CD4-positive, alpha-beta T cell (primary cell): ENCODE data around the gene CELSR2. TPM values are rescaled to one million over a fixed set of nuclear protein-coding genes. Genes with fewer than 3 reads are reported as not detected.

Experiments
- ATAC-seq: fragments of 200-7000 bp; cut with Tn5 transposase; one replicate; pipeline ENCODE4 v1.10.0; 2022; ENCODE audit warnings: mild to moderate bottlenecking; ENCODE audit not compliant: poor library complexity
- CTCF ChIA-PET: fragments of 350-600 bp; sonication (Branson Sonifier 250); formaldehyde crosslinking; loops from one replicate; lab custom pipeline; 2021; ENCODE audit warnings: antibody characterized with exemption, inconsistent platforms; lab: Charles Lee
- POLR2A ChIA-PET: fragments of 350-600 bp; sonication (Branson Sonifier 250); formaldehyde crosslinking; loops from one replicate; lab custom pipeline; 2021; ENCODE audit warnings: antibody characterized with exemption, inconsistent platforms; lab: Charles Lee
- DNase-seq, 14 experiments: peaks; one replicate each; pipeline ENCODE4 v3.0.0-alpha.2; 2013 to 2020; ENCODE audit warnings: mixed read lengths in 2 of 14
- H3K27ac ChIP-seq, 2 donors: one replicate each; pipeline versions ENCODE4 v1.5.1 to v1.7.0; 2013; ENCODE audit warnings: low read length in 2 of 2, low read depth in 1 of 2, mild to moderate bottlenecking in 1 of 2
- H3K27me3 ChIP-seq, 2 experiments: 1 replicate in 1 of 2; 2 replicates in 1 of 2; pipeline versions ENCODE4 v1.6.1 to v1.7.0; 2013; ENCODE audit warnings: low read length in 2 of 2, control low read depth in 1 of 2, mild to moderate bottlenecking in 1 of 2, moderate library complexity in 1 of 2; ENCODE audit not compliant: insufficient read depth in 2 of 2, control insufficient read depth in 1 of 2
- H3K36me3 ChIP-seq: one replicate; pipeline ENCODE4 v1.6.1; 2013; ENCODE audit warnings: low read length, control low read depth; ENCODE audit not compliant: insufficient read depth
- H3K4me1 ChIP-seq: one replicate; pipeline ENCODE4 v1.6.1; 2013; ENCODE audit warnings: low read length, control low read depth; ENCODE audit not compliant: insufficient read depth
- H3K4me3 ChIP-seq: one replicate; pipeline ENCODE4 v1.5.1; 2013; ENCODE audit warnings: mild to moderate bottlenecking, low read length, moderate library complexity
- H3K9me3 ChIP-seq, 2 experiments: 1 replicate in 1 of 2; 2 replicates in 1 of 2; pipeline versions ENCODE4 v1.6.1 to v1.7.0; 2013; ENCODE audit warnings: low read length in 2 of 2, mild to moderate bottlenecking in 2 of 2, control low read depth in 1 of 2, moderate library complexity in 1 of 2; ENCODE audit not compliant: control insufficient read depth in 1 of 2, insufficient read depth in 1 of 2
- H3K27ac Mint-ChIP-seq: one replicate; pipeline ENCODE4 v1.8.0; 2020; ENCODE audit warnings: mixed read lengths
- H3K27me3 Mint-ChIP-seq: one replicate; pipeline ENCODE4 v1.8.0; 2021; ENCODE audit warnings: mixed read lengths
- H3K36me3 Mint-ChIP-seq: one replicate; pipeline ENCODE4 v1.8.0; 2021; ENCODE audit warnings: low read depth, mixed read lengths
- H3K4me1 Mint-ChIP-seq: one replicate; pipeline ENCODE4 v1.8.0; 2021; ENCODE audit warnings: low read depth, mixed read lengths
- H3K4me3 Mint-ChIP-seq: one replicate; pipeline ENCODE4 v1.8.0; 2020; ENCODE audit warnings: mild to moderate bottlenecking, mixed read lengths
- H3K9me3 Mint-ChIP-seq: one replicate; pipeline ENCODE4 v1.8.0; 2020; ENCODE audit warnings: mixed read lengths
- CTCF ChIP-seq: fragments of 200-600 bp; IDR thresholded peaks from one replicate; pipeline ENCODE4 v1.8.0; 2022; ENCODE audit warnings: antibody characterized with exemption, mild to moderate bottlenecking
- intact Hi-C, 2 experiments: fragments of 100-400 bp; cut with DNase I in 1 of 2; cut with micrococcal nuclease in 1 of 2; formaldehyde crosslinking; loops; one replicate each; pipeline versions ENCODE4 v1.15.1 to v1.9.0; 2023 to 2025; cut with DNase I, micrococcal nuclease
- total RNA-seq, 174 experiments: library from RNA in 2 of 174; stranded (reverse) in 2 of 174; gene quantifications; one replicate each; pipeline ENCODE4 v1.2.3 and lab custom pipeline; 2021 to 2026

Gene CELSR2
- total RNA-seq, 2 experiments from 2014 or later: 3.6 TPM

GRCh38 chr1:109213345-109213823 lies 36.0 kb upstream of the CELSR2 start:
- peaks cover 8% of the 10 kb centered on the region for H3K36me3 ChIP-seq
- H3K4me1 ChIP-seq: peaks cover 30% of the 10 kb centered on the region
- no peak for TF ChIP-seq CTCF
- H3K27ac ChIP-seq: no peak overlapping the region
- Mint-ChIP-seq H3K4me3 (peak overlapping the region; percentile 99), H3K36me3 (peaks cover 34% of the 10 kb centered on the region), H3K27ac (peak overlapping the region; percentile 90), H3K9me3 (no peaks in the 10 kb centered on the region), H3K27me3 (no peaks in the 10 kb centered on the region), H3K4me1 (peaks cover 36% of the 10 kb centered on the region)
- CTCF ChIA-PET: interaction anchor here (1.1 to 1.8 kb wide), 3 partner anchors 9 to 12 kb away, joined by 3 to 9 read pairs (median 3); no protein-coding TSS in a partner anchor
- DNase-seq: no peak
- H3K9me3 ChIP-seq: no peaks in the 10 kb centered on the region
- peak overlapping the region; percentile 81 for H3K4me3 ChIP-seq
- ATAC-seq: no peak
- intact Hi-C loops: loop anchor here (5.0 to 10.0 kb wide), 6 partner anchors 69 to 411 kb away; partner anchors contain the start of genes ELAPOR1 (in 2 of the 2), PSRC1 (in 1 of the 2) and WDR47 (in 1 of the 2)
- POLR2A ChIA-PET: interaction anchor here (0.7 to 3.3 kb wide), 25 partner anchors 8 to 1751 kb away, joined by 3 to 36 read pairs (median 6); partner anchors contain the start of genes AHCYL1, ATXN7L2, CLCC1 and ELAPOR1
- no peaks in the 10 kb centered on the region for H3K27me3 ChIP-seq

- CTCF ChIA-PET: interaction anchor here (1.1 to 1.8 kb wide), 3 partner anchors 8 to 13 kb away, joined by 3 to 9 read pairs (median 3); no protein-coding TSS in a partner anchor
- H3K27ac ChIP-seq: peak within 1 kb of the TSS; percentile 73 to 74
- no peak for TF ChIP-seq CTCF
- POLR2A ChIA-PET: interaction anchor here (0.6 to 3.3 kb wide), 29 partner anchors 8 to 1750 kb away, joined by 3 to 36 read pairs (median 6); partner anchors contain the start of genes AHCYL1, ATXN7L2, CLCC1 and ELAPOR1
- peak within 1 kb of the TSS; percentile 81 for H3K4me3 ChIP-seq
- H3K4me3 Mint-ChIP-seq: peak within 1 kb of the TSS; percentile 99
- no peaks in the 10 kb centered on the region for H3K27me3 Mint-ChIP-seq
- peaks cover 40% of the 10 kb centered on the region for H3K36me3 Mint-ChIP-seq
- H3K4me1 Mint-ChIP-seq: peaks cover 41% of the 10 kb centered on the region
- peak; percentile 75 to 95 (median 88) for DNase-seq
- no peaks in the 10 kb centered on the region for H3K27me3 ChIP-seq
- no peaks in the 10 kb centered on the region for H3K9me3 Mint-ChIP-seq
- peak; percentile 82 for ATAC-seq
- peak within 1 kb of the TSS; percentile 90 for H3K27ac Mint-ChIP-seq
- intact Hi-C loops: loop anchor here (5.0 to 10.0 kb wide), 6 partner anchors 68 to 411 kb away; partner anchors contain the start of genes ELAPOR1 (in 2 of the 2), PSRC1 (in 1 of the 2) and WDR47 (in 1 of the 2)
- H3K4me1 ChIP-seq: peaks cover 33% of the 10 kb centered on the region
- peaks cover 12% of the 10 kb centered on the region for H3K36me3 ChIP-seq
- no peaks in the 10 kb centered on the region for H3K9me3 ChIP-seq
Observed at GRCh38 chr1:109213824-109214693, 35.3 kb upstream of the CELSR2 start, which contains the start of gene SARS1. SARS1 (plus strand) TSS chr1:109213918; CDS start chr1:109213993, 75 bp downstream.
